ENCODE measurements around the gene BBC3. TPM values are rescaled to one million over a fixed set of nuclear protein-coding genes. Genes with fewer than 3 reads are reported as not detected.
A peak's percentile ranks its signal among the peaks of the same experiment; 100 is the strongest.

The BBC3 gene
- total RNA-seq, 2 experiments from 2014 or later = 39.8 to 42.1 TPM

GRCh38 chr19:47190167-47190727 lies 40.8 kb downstream of the BBC3 start:
- DNase-seq (peak; percentile 34 to 80 (median 64)), ATAC-seq (ENCODE audit: poor library complexity) (peak; percentile 53)
- Histone ChIP-seq H3K4me3 (ENCODE audit: low read length) (no peak overlapping the region), H3K36me3 (ENCODE audit: insufficient read depth, low read length) (no peaks in the 10 kb centered on the region), H3K9me3 (ENCODE audit: control insufficient read depth in 1 of 2, insufficient read depth in 1 of 2, low read length in 2 of 2) (no peaks in the 10 kb centered on the region), H3K27me3 (ENCODE audit: control insufficient read depth in 1 of 2, insufficient read depth in 2 of 2, low read length in 2 of 2) (no peaks in the 10 kb centered on the region), H3K4me1 (ENCODE audit: insufficient read depth, low read length) (peaks cover 82% of the 10 kb centered on the region), H3K27ac (ENCODE audit: low read depth in 1 of 2, low read length in 2 of 2) (peak overlapping the region; percentile 0 to 36)
- TF ChIP-seq CTCF (IDR thresholded peaks at IDR 0.05) = no peak
- H3K27ac Mint-ChIP-seq = peak overlapping the region; percentile 90
- peaks cover 58% of the 10 kb centered on the region for H3K4me1 Mint-ChIP-seq (ENCODE audit: low read depth)
- POLR2A ChIA-PET = interaction anchor here (1.0 to 6.2 kb wide), 6 partner anchors 12 to 77 kb away, joined by 3 to 76 read pairs (median 4); partner anchors contain the start of gene ZC3H4
- no peaks in the 10 kb centered on the region for H3K27me3 Mint-ChIP-seq
- no peaks in the 10 kb centered on the region for H3K9me3 Mint-ChIP-seq
- H3K36me3 Mint-ChIP-seq (ENCODE audit: low read depth) = peaks cover 23% of the 10 kb centered on the region
- CTCF ChIA-PET = interaction anchor here (1.3 to 2.4 kb wide), 3 partner anchors 20 to 57 kb away, joined by 4 to 6 read pairs (median 5); no protein-coding TSS in a partner anchor
- intact Hi-C loops (cut with DNase I, micrococcal nuclease) = loop anchor here in 1 of 2 experiments (1.0 kb wide), 1 partner anchor 41 kb away; no protein-coding TSS in a partner anchor
- H3K4me3 Mint-ChIP-seq = peak overlapping the region; percentile 49

- peak overlapping the region in 1 of 2 donors; percentile 30 for H3K27ac ChIP-seq (ENCODE audit: low read depth in 1 of 2, low read length in 2 of 2)
Measured at GRCh38 chr19:47188507-47189033, 42.4 kb downstream of the BBC3 start.

GRCh38 chr19:47187797-47188196 lies 43.2 kb downstream of the BBC3 start:
- H3K27me3 ChIP-seq (ENCODE audit: control insufficient read depth in 1 of 2, insufficient read depth in 2 of 2, low read length in 2 of 2) = no peaks in the 10 kb centered on the region
- H3K36me3 ChIP-seq (ENCODE audit: insufficient read depth, low read length) = peaks cover 3% of the 10 kb centered on the region
- no peak for ATAC-seq (ENCODE audit: poor library complexity)
- POLR2A ChIA-PET = interaction anchor here (0.7 to 6.2 kb wide), 10 partner anchors 10 to 86 kb away, joined by 4 to 126 read pairs (median 8); partner anchors contain the start of genes INAFM1 and ZC3H4
- Mint-ChIP-seq H3K27ac (peak overlapping the region; percentile 90), H3K4me3 (peak overlapping the region; percentile 60), H3K27me3 (no peaks in the 10 kb centered on the region), H3K4me1 (ENCODE audit: low read depth) (peaks cover 65% of the 10 kb centered on the region), H3K9me3 (no peaks in the 10 kb centered on the region), H3K36me3 (ENCODE audit: low read depth) (peaks cover 27% of the 10 kb centered on the region)
- peak in 6 of 14 experiments; percentile 8 to 44 (median 28) for DNase-seq
- peaks cover 95% of the 10 kb centered on the region for H3K4me1 ChIP-seq (ENCODE audit: insufficient read depth, low read length)
- intact Hi-C loops (cut with DNase I, micrococcal nuclease) = loop anchor here (2.0 kb wide), 4 partner anchors 23 to 43 kb away; partner anchors contain the start of gene BBC3 (in 1 of the 2)
- TF ChIP-seq CTCF (IDR thresholded peaks at IDR 0.05) = no peak
- CTCF ChIA-PET = interaction anchor here (1.6 to 4.4 kb wide), 9 partner anchors 8 to 68 kb away, joined by 3 to 57 read pairs (median 10); partner anchors contain the start of genes CCDC9 and SAE1
- peak overlapping the region; percentile 63 to 84 for H3K27ac ChIP-seq (ENCODE audit: low read depth in 1 of 2, low read length in 2 of 2)
- H3K4me3 ChIP-seq (ENCODE audit: low read length) = no peak overlapping the region
- H3K9me3 ChIP-seq (ENCODE audit: control insufficient read depth in 1 of 2, insufficient read depth in 1 of 2, low read length in 2 of 2) = no peaks in the 10 kb centered on the region

More at GRCh38 chr19:47188507-47189033, 42.4 kb downstream of the BBC3 start:
- DNase-seq (no peak), ATAC-seq (ENCODE audit: poor library complexity) (no peak)
- H3K27me3 Mint-ChIP-seq = no peaks in the 10 kb centered on the region
- Histone ChIP-seq H3K36me3 (ENCODE audit: insufficient read depth, low read length) (peaks cover 3% of the 10 kb centered on the region), H3K4me3 (ENCODE audit: low read length) (no peak overlapping the region), H3K27me3 (ENCODE audit: control insufficient read depth in 1 of 2, insufficient read depth in 2 of 2, low read length in 2 of 2) (no peaks in the 10 kb centered on the region), H3K9me3 (ENCODE audit: control insufficient read depth in 1 of 2, insufficient read depth in 1 of 2, low read length in 2 of 2) (no peaks in the 10 kb centered on the region), H3K4me1 (ENCODE audit: insufficient read depth, low read length) (peaks cover 90% of the 10 kb centered on the region)
- H3K36me3 Mint-ChIP-seq (ENCODE audit: low read depth) = peaks cover 22% of the 10 kb centered on the region
- H3K4me1 Mint-ChIP-seq (ENCODE audit: low read depth) = peaks cover 57% of the 10 kb centered on the region
- CTCF ChIA-PET = interaction anchor here (3.0 to 4.4 kb wide), 3 partner anchors 22 to 56 kb away, joined by 26 to 57 read pairs (median 42); no protein-coding TSS in a partner anchor
- H3K27ac Mint-ChIP-seq = peak overlapping the region; percentile 90
- TF ChIP-seq CTCF (IDR thresholded peaks at IDR 0.05) = no peak
- intact Hi-C loops (cut with DNase I, micrococcal nuclease) = no loop called here
- POLR2A ChIA-PET = interaction anchor here (1.1 to 6.2 kb wide), 5 partner anchors 11 to 76 kb away, joined by 5 to 126 read pairs (median 27); partner anchors contain the start of gene ZC3H4
- no peaks in the 10 kb centered on the region for H3K9me3 Mint-ChIP-seq
- H3K4me3 Mint-ChIP-seq = peak overlapping the region; percentile 32

All from CD4-positive, alpha-beta T cell (primary cell).